RCC 7860 (cell line): ENCODE data around the gene F2RL3.

ENCODE experiments used
- DNase-seq: peaks from one replicate; pipeline ENCODE4 v3.0.0-alpha.2; 2015; ENCODE audit warnings: low spot score
- FAIRE-seq: peaks from 2 replicates; lab custom pipeline; 2012; peaks lifted over from hg19 to GRCh38; lab: Jason Lieb, UNC

The F2RL3 gene

GRCh38 chr19:16892868-16893685 lies 4.3 kb downstream of the F2RL3 start:
- FAIRE-seq (no peak), DNase-seq (no peak)

- FAIRE-seq = no peak
- DNase-seq = no peak
Observed at GRCh38 chr19:16893686-16893989, 4.8 kb downstream of the F2RL3 start.

GRCh38 chr19:16894080-16894479 lies 5.3 kb downstream of the F2RL3 start:
- FAIRE-seq = no peak

GRCh38 chr19:16895467-16896145 lies 6.8 kb downstream of the F2RL3 start:
- DNase-seq (no peak), FAIRE-seq (no peak)

More at GRCh38 chr19:16894080-16894479, 5.3 kb downstream of the F2RL3 start:
- DNase-seq = no peak

GRCh38 chr19:16896146-16897028 lies 7.6 kb downstream of the F2RL3 start:
- DNase-seq = no peak
- no peak for FAIRE-seq

GRCh38 chr19:16897029-16897855 lies 8.4 kb downstream of the F2RL3 start:
- FAIRE-seq (no peak), DNase-seq (peak; percentile 42)

- FAIRE-seq (no peak), DNase-seq (no peak)
Observed at GRCh38 chr19:16897856-16898161, 9.0 kb downstream of the F2RL3 start.

- no peak for FAIRE-seq
- peak; percentile 13 for DNase-seq
Observed at GRCh38 chr19:16898361-16899015, 9.7 kb downstream of the F2RL3 start.

GRCh38 chr19:16899566-16900075 lies 10.8 kb downstream of the F2RL3 start:
- DNase-seq (no peak), FAIRE-seq (no peak)

GRCh38 chr19:16901491-16902175 lies 12.8 kb downstream of the F2RL3 start:
- no peak for DNase-seq
- no peak for FAIRE-seq

- FAIRE-seq = no peak
- no peak for DNase-seq
Observed at GRCh38 chr19:16902545-16902944, 13.7 kb downstream of the F2RL3 start.

GRCh38 chr19:16903347-16903746 lies 14.5 kb downstream of the F2RL3 start:
- DNase-seq (no peak), FAIRE-seq (no peak)

GRCh38 chr19:16904599-16904998 lies 15.8 kb downstream of the F2RL3 start:
- DNase-seq (no peak), FAIRE-seq (no peak)

GRCh38 chr19:16908759-16909158 lies 20.0 kb downstream of the F2RL3 start:
- FAIRE-seq (no peak), DNase-seq (no peak)

- FAIRE-seq = no peak
Observed at GRCh38 chr19:16911046-16911445, 22.2 kb downstream of the F2RL3 start.

GRCh38 chr19:16912780-16913179 lies 24.0 kb downstream of the F2RL3 start:
- no peak for DNase-seq
- FAIRE-seq = no peak

More at GRCh38 chr19:16911046-16911445, 22.2 kb downstream of the F2RL3 start:
- DNase-seq = no peak

GRCh38 chr19:16914421-16914820 lies 25.6 kb downstream of the F2RL3 start:
- DNase-seq (no peak), FAIRE-seq (no peak)

GRCh38 chr19:16915135-16915534 lies 26.3 kb downstream of the F2RL3 start:
- DNase-seq = no peak
- no peak for FAIRE-seq

GRCh38 chr19:16915734-16916133 lies 26.9 kb downstream of the F2RL3 start:
- FAIRE-seq (no peak), DNase-seq (no peak)
